D721Med (cell line): Measurements from ENCODE around the gene SLC17A9.

Experiments
- DNase-seq: peaks from one replicate; pipeline ENCODE4 v3.0.0; 2011; ENCODE audit warnings: low spot score; ENCODE audit not compliant: insufficient read length
- FAIRE-seq: peaks from 2 replicates; lab custom pipeline; 2011; peaks lifted over from hg19 to GRCh38; lab: Jason Lieb, UNC
- CTCF ChIP-seq: IDR thresholded peaks from 2 replicates; pipeline ENCODE4 v1.5.1; 2012; ENCODE audit warnings: mild to moderate bottlenecking, control low read depth; ENCODE audit not compliant: insufficient read depth; ENCODE audit errors: missing control alignments

SLC17A9 gene

DNA sequence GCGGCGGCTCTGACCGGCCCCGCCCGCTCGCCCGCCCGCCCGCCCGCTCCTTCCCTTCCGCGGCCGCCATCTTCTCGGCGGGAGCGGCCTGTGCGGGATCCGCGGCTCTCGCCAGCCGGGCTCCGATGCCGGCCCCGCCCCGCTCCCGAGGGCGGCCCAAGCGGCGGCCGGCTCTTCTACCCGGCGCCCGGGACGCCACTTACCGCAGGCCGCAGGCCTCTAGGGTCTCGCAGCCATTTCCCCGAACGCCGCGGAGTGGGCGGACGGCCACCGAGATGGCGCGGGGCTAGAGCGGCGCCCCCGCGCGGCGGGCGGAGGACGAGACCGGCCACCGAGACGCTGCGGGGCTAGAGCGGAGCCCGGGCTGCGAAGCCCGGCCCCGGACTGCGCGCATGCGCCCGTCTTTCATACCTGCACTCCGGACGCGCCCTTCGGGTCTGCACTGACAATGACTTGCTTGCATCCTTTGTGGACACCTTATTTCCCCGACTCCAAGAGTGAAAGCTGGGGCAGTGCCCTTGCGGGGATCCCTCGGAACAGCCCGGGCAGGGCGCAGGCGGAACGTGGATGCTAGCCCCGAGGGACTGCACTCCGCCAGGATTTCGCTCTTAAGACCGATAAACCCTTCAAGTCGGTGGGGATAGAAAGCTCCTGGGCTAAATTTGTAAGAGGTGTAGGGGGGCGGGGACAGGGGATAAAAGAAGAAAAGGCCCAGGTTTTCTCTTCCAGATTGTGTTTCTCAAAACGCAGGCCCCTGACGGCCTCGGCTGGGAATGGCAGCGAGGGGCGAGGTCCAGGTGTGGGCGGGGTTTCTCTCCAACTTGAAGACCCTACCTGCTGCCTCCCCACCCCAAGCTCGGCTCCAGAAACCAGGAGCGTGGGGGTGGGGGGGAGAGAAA, 26.0 kb upstream of the SLC17A9 start, which contains the start of gene DIDO1:
TSS of gene DIDO1 (minus strand) at position 277 of the 899 bp plus-strand sequence.
- peak; percentile 97 for DNase-seq
- FAIRE-seq = no peak
- peak; percentile 11 for TF ChIP-seq CTCF

DNA sequence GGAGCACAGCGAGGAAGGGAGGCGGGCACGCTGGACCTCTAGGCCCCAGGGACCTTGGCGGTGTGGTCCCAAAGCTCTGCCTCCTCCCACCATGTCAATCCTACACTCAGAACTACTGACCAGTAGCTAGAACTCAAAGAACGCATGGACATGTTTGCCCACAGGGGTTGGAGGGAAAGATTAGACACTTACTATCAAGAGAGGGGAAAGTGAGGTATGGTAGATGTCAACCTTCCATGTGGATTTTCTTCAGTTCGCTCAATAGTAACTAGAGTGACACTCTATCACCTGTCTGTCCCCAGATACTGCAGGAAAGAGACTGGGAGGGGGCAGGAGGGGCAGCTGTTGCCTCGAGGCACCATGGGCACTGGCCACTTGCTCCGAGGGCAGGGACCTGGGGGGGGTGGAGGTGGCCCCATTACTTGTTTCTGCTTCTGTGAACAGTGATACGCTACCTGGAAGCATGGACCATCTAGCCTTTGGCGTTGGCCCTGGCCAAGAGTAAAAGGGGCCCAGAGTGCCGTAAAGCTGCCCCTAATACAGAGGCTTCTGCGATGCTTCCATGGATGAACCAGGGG, 25.3 kb upstream of the SLC17A9 start:
- DNase-seq (no peak), FAIRE-seq (no peak)
- TF ChIP-seq CTCF = no peak

DNA sequence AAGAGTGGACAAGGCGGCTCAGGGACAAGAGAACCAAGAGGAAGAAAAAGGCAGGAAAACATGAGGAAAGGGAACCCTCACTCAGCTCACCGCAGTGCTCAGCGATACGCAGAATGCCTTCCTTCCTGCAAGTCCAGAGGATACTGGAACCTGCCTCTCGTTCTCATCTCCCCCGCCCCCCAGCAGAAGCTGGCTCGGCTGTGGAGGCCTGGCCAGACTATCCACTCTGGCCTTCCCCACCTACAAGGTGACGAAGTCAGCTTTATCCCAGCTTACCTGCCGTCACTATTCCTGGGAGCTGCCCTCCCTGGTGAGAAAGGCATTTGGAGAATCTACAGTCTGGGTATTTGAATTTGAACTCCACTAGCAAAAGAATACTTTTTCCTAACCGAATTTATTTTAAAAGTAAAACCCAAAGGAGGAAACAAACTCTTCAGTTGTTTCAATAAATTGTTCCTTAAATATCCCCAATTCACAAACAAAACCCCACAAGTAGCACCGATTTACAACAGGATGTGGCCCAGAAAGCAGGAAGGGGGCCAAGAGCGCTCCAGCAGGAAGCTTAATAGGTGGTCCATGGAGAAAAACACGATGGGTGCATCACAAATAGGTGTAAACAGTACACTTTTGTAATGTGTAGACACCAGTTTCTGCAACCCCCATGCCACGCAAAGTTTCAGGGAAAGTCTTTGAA, 24.1 kb upstream of the SLC17A9 start:
- FAIRE-seq (no peak), DNase-seq (no peak)
- no peak for TF ChIP-seq CTCF

- no peak for TF ChIP-seq CTCF
- no peak for DNase-seq
- FAIRE-seq = no peak
Observed at GRCh38 chr20:62929051-62929538, 23.4 kb upstream of the SLC17A9 start.

- DNase-seq (no peak), FAIRE-seq (no peak)
- TF ChIP-seq CTCF = no peak
Observed at GRCh38 chr20:62931464-62931863, 21.0 kb upstream of the SLC17A9 start.

DNA sequence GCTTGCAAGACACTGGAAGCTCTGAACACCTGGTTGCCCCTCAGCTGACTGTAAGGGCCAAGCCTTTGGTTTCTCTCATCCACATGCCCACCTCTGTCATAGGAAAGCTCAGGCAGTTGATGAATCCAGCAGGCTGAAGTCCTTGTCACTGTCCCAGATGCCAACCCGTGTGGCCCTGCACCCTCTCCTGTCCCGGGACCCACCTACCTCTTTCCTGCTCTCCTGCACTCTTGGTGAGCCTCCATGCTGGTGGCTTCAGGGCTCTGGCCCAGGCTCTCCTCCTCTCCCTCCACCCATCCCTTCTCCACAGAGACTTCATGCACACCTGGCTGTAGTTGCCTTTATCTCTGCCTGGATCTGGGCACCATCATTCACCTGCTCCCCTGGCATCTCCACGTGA, 18.5 kb upstream of the SLC17A9 start:
- no peak for FAIRE-seq

More for the DNA sequence above, 18.5 kb upstream of the SLC17A9 start:
- TF ChIP-seq CTCF = no peak
- DNase-seq = no peak
